Keratinocyte (primary cell): ENCODE data around the gene SCUBE2. TPM values are rescaled to one million over a fixed set of nuclear protein-coding genes. Genes with fewer than 3 reads are reported as not detected.
"Not testable (repeated sequence)": the region's sequence is repeated elsewhere in the genome, so short reads cannot be mapped to it uniquely, and the experiment has no call there.

Experiments used
- DNase-seq: peaks from one replicate; pipeline ENCODE4 v3.0.0-alpha.2; 2011; ENCODE audit warnings: low read depth, missing footprints, low spot score
- FAIRE-seq: peaks from 2 replicates; lab custom pipeline; 2011; peaks lifted over from hg19 to GRCh38; lab: Jason Lieb, UNC
- H2AFZ ChIP-seq: 2 replicates; pipeline ENCODE4 v1.6.0; 2012; ENCODE audit warnings: low read length, control low read depth, inconsistent platforms; ENCODE audit not compliant: control insufficient read depth
- H3K27ac ChIP-seq: 2 replicates; pipeline ENCODE4 v1.5.1; 2011; ENCODE audit warnings: low read length; ENCODE audit not compliant: control insufficient read depth, insufficient read depth
- H3K27me3 ChIP-seq: 3 replicates; pipeline ENCODE4 v1.6.0; 2011; ENCODE audit warnings: low read length; ENCODE audit not compliant: control insufficient read depth, insufficient read depth; ENCODE audit errors: extremely low read depth
- H3K36me3 ChIP-seq, 2 experiments: 2 replicates in 1 of 2; 3 replicates in 1 of 2; pipeline ENCODE4 v1.5.1; 2011; ENCODE audit warnings: low read length in 2 of 2, mild to moderate bottlenecking in 1 of 2; ENCODE audit not compliant: control insufficient read depth in 2 of 2, insufficient read depth in 2 of 2; ENCODE audit errors: extremely low read depth in 1 of 2
- H3K4me1 ChIP-seq: 3 replicates; pipeline ENCODE4 v1.5.1; 2011; ENCODE audit warnings: low read length; ENCODE audit not compliant: control insufficient read depth, insufficient read depth; ENCODE audit errors: extremely low read depth
- H3K4me2 ChIP-seq: 3 replicates; pipeline ENCODE4 v1.6.0; 2011; ENCODE audit warnings: low read depth, low read length; ENCODE audit not compliant: control insufficient read depth, insufficient read depth; ENCODE audit errors: extremely low read depth
- H3K4me3 ChIP-seq, 3 experiments: fragments of 200-600 bp in 1 of 3; sonication (generic) in 1 of 3; 2 replicates in 2 of 3; 3 replicates in 1 of 3; pipeline ENCODE4 v1.5.1; 2011 to 2016; ENCODE audit warnings: low read length in 3 of 3, mild to moderate bottlenecking in 3 of 3, control low read depth in 2 of 3, inconsistent platforms in 1 of 3, low read depth in 1 of 3, mixed read lengths in 1 of 3, mixed run types in 1 of 3, moderate library complexity in 1 of 3; ENCODE audit not compliant: control insufficient read depth in 2 of 3, insufficient read depth in 2 of 3; ENCODE audit errors: extremely low read depth in 1 of 3
- H3K79me2 ChIP-seq: 2 replicates; pipeline ENCODE4 v1.6.0; 2012; ENCODE audit warnings: low read length; ENCODE audit not compliant: control insufficient read depth, insufficient read depth
- H3K9ac ChIP-seq: 3 replicates; pipeline ENCODE4 v1.6.0; 2011; ENCODE audit warnings: low read length; ENCODE audit not compliant: control insufficient read depth, insufficient read depth; ENCODE audit errors: extremely low read depth
- H3K9me1 ChIP-seq: 3 replicates; pipeline ENCODE4 v1.6.0; 2011; ENCODE audit warnings: low read length; ENCODE audit not compliant: control insufficient read depth, insufficient read depth; ENCODE audit errors: extremely low read depth
- H3K9me3 ChIP-seq: 2 replicates; pipeline ENCODE4 v1.5.1; 2012; ENCODE audit warnings: low read depth, low read length; ENCODE audit not compliant: control insufficient read depth
- H4K20me1 ChIP-seq: 3 replicates; pipeline ENCODE4 v1.6.0; 2011; ENCODE audit warnings: low read length; ENCODE audit not compliant: control insufficient read depth, insufficient read depth; ENCODE audit errors: extremely low read depth
- EZH2 ChIP-seq: IDR thresholded peaks from one replicate; pipeline ENCODE4 v1.6.1; 2012; ENCODE audit warnings: inconsistent platforms, mild to moderate bottlenecking, low read length, moderate library complexity
- dilution Hi-C: fragments of 300-500 bp; cut with MboI; formaldehyde crosslinking; loops from one replicate; pipeline ENCODE4 v1.7.0; 2020; ENCODE audit warnings: low sequenced_read_pairs; ENCODE audit not compliant: extremely low pct_ligation_motif_present
- polyA plus RNA-seq, 5 experiments: library from polyadenylated mRNA; depleted of rRNA in 3 of 5; stranded (reverse) in 3 of 5; stranded (forward) in 1 of 5; unstranded in 1 of 5; fragments of >200 nt; gene quantifications; 1 replicate in 1 of 5; 2 replicates in 3 of 5; 3 replicates in 1 of 5; pipeline versions ENCODE4 v1.2.1 to v1.2.3, GENCODE V29; 2011 to 2012; ENCODE audit warnings: missing spikeins in 2 of 5, low read depth in 1 of 5, low replicate concordance in 1 of 5

SCUBE2 gene
- polyA plus RNA-seq, 1 donor (not counting 4 experiments of a cell fraction or from before 2014, with no cell fraction given), result 1.5 TPM

GRCh38 chr11:9099617-9100016 is 8.2 kb upstream of the SCUBE2 start:
- Histone ChIP-seq H4K20me1 (no peaks in the 10 kb centered on the region), H3K9me3 (no peaks in the 10 kb centered on the region), H3K9ac (no peak overlapping the region), H3K9me1 (no peaks in the 10 kb centered on the region), H3K36me3 (no peaks in the 10 kb centered on the region), H3K79me2 (no peaks in the 10 kb centered on the region), H3K27me3 (no peaks in the 10 kb centered on the region), H3K4me2 (no peak overlapping the region), H3K4me1 (no peaks in the 10 kb centered on the region), H2AFZ (no peak overlapping the region), H3K27ac (no peak overlapping the region), H3K4me3 (no peak overlapping the region)
- FAIRE-seq (no peak), DNase-seq (no peak)
- no peak for TF ChIP-seq EZH2
- dilution Hi-C loops, result no loop called here

DNA sequence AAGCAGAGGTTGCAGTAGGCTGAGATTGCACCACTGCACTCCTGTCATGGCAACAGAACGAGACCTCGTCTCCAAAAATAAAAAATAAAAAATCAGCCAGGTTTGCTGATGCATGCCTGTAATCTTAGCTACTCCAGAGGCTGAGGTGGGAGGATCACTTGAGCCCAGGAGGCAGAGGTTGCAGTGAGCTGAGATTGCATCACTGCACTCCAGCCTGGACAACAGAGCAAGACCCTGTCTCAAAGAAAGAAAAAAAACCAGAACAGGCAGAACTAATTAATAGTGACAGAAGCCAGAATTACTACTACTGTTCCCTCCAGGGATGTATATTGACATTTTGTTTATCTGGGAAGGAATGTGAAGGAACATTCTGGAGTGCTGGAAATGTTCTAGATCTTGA is 7.1 kb upstream of the SCUBE2 start:
- H3K27me3 ChIP-seq, H3K36me3 ChIP-seq, H2AFZ ChIP-seq, H3K79me2 ChIP-seq, H4K20me1 ChIP-seq, H3K9me3 ChIP-seq, H3K4me1 ChIP-seq, H3K4me3 ChIP-seq, H3K27ac ChIP-seq, dilution Hi-C loops, DNase-seq, H3K9me1 ChIP-seq, H3K9ac ChIP-seq, FAIRE-seq, H3K4me2 ChIP-seq: not testable (repeated sequence)

GRCh38 chr11:9097186-9097943 is 6.0 kb upstream of the SCUBE2 start:
- H3K9me1 ChIP-seq, H3K4me2 ChIP-seq, H3K9ac ChIP-seq, dilution Hi-C loops, FAIRE-seq, H3K9me3 ChIP-seq, H2AFZ ChIP-seq, DNase-seq, H3K4me1 ChIP-seq, H3K36me3 ChIP-seq, H3K79me2 ChIP-seq, H3K27me3 ChIP-seq, H4K20me1 ChIP-seq, H3K4me3 ChIP-seq, H3K27ac ChIP-seq: not testable (repeated sequence)
